Calu3 (cell line): ENCODE results near the gene CAMKMT. TPM values are rescaled to one million over a fixed set of nuclear protein-coding genes. Genes with fewer than 3 reads are reported as not detected.

Experiments
- BruUV-seq: library from RNA; stranded (reverse); fragments of 400-500 nt; replicated peaks from 2 replicates; lab custom pipeline; 2021; lab: Mats Ljungman, UMichigan
- CTCF ChIA-PET: fragments of 300-600 bp; sonication (Branson Sonifier 250); formaldehyde crosslinking; loops from one replicate; lab custom pipeline; 2022; ENCODE audit warnings: antibody characterized with exemption; lab: Charles Lee
- DNase-seq: peaks from one replicate; pipeline ENCODE4 v3.0.0; 2022
- H3K27ac Mint-ChIP-seq: one replicate; pipeline ENCODE4 v1.8.0; 2022; ENCODE audit warnings: mixed read lengths; ENCODE audit not compliant: unreplicated experiment
- H3K27me3 Mint-ChIP-seq: one replicate; pipeline ENCODE4 v1.8.0; 2022; ENCODE audit warnings: mixed read lengths; ENCODE audit not compliant: unreplicated experiment
- H3K36me3 Mint-ChIP-seq: one replicate; pipeline ENCODE4 v1.8.0; 2022; ENCODE audit warnings: mild to moderate bottlenecking, moderate library complexity, mixed read lengths; ENCODE audit not compliant: insufficient read depth, unreplicated experiment
- H3K4me1 Mint-ChIP-seq: one replicate; pipeline ENCODE4 v1.8.0; 2022; ENCODE audit warnings: mild to moderate bottlenecking, low read depth, mixed read lengths; ENCODE audit not compliant: unreplicated experiment
- H3K4me3 Mint-ChIP-seq: one replicate; pipeline ENCODE4 v1.8.0; 2022; ENCODE audit warnings: mild to moderate bottlenecking, low read depth, moderate library complexity, mixed read lengths; ENCODE audit not compliant: unreplicated experiment
- H3K9me3 Mint-ChIP-seq: one replicate; pipeline ENCODE4 v1.8.0; 2022; ENCODE audit warnings: low read depth, mixed read lengths; ENCODE audit not compliant: unreplicated experiment
- intact Hi-C: fragments of 100-400 bp; cut with micrococcal nuclease; formaldehyde crosslinking; loops from one replicate; pipeline ENCODE4 v1.10.0; 2022; ENCODE audit not compliant: unreplicated experiment
- total RNA-seq: library from RNA; stranded (reverse); gene quantifications from 2 replicates; pipeline ENCODE4 v1.2.3, GENCODE V29; 2022
- TF ChIP-seq, protein P1 (sequence below): fragments of 200-600 bp; IDR thresholded peaks from one replicate; pipeline ENCODE4 v1.8.0; 2022; ENCODE audit warnings: antibody characterized with exemption; ENCODE audit not compliant: unreplicated experiment

Gene CAMKMT
- total RNA-seq, 1 experiment from 2014 or later, result 20.6 TPM

DNA sequence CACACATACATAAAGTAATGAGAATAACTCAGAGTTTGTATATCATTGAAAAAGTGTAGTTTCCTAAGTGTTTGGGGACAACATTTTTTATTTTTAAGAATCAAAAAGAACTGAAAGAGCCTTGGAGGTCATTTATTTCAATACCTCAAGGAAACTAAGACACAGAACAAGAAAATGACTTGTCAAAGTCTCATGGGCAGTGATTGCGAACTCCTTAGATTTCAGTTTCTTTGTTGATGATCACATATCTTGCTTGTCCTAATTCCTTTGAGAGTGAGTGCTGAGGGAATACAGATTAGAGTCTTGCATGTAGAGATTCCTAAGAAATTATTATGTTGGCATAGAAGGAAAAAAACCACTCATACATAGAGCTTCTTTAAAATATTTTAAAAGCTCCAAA is 243.8 kb downstream of the CAMKMT start:
- no peaks in the 10 kb centered on the region for H3K9me3 Mint-ChIP-seq
- no TSS peak for BruUV-seq
- intact Hi-C loops, result no loop called here
- DNase-seq, result no peak
- H3K27ac Mint-ChIP-seq, result no peak overlapping the region
- H3K27me3 Mint-ChIP-seq, result no peaks in the 10 kb centered on the region
- H3K4me1 Mint-ChIP-seq, result no peaks in the 10 kb centered on the region
- CTCF ChIA-PET, result no interaction called here
- TF ChIP-seq, protein P1, sequence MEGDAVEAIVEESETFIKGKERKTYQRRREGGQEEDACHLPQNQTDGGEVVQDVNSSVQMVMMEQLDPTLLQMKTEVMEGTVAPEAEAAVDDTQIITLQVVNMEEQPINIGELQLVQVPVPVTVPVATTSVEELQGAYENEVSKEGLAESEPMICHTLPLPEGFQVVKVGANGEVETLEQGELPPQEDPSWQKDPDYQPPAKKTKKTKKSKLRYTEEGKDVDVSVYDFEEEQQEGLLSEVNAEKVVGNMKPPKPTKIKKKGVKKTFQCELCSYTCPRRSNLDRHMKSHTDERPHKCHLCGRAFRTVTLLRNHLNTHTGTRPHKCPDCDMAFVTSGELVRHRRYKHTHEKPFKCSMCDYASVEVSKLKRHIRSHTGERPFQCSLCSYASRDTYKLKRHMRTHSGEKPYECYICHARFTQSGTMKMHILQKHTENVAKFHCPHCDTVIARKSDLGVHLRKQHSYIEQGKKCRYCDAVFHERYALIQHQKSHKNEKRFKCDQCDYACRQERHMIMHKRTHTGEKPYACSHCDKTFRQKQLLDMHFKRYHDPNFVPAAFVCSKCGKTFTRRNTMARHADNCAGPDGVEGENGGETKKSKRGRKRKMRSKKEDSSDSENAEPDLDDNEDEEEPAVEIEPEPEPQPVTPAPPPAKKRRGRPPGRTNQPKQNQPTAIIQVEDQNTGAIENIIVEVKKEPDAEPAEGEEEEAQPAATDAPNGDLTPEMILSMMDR, result no peak
- no peak overlapping the region for H3K4me3 Mint-ChIP-seq
- no peaks in the 10 kb centered on the region for H3K36me3 Mint-ChIP-seq

DNA sequence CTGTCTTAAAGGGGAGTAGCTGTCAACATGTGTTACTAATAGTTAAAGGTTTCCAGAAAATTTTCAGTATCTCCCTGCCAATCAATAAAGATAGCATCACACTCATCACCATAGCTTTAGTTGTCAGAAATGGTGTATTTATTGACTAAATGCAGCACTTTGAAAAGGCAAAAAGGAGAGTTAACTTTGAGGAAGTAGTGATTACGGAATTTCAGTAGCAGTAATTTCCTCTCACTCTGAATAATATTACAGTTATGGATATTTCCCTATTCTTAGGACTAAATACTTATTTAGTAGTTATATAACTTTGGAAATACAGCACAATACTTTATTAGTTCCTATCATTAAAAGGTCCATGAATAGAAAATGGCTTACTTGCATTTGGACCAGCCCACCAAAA is 250.5 kb downstream of the CAMKMT start:
- DNase-seq, result no peak
- Mint-ChIP-seq H3K9me3 (no peaks in the 10 kb centered on the region), H3K36me3 (no peaks in the 10 kb centered on the region), H3K4me1 (no peaks in the 10 kb centered on the region), H3K27me3 (no peaks in the 10 kb centered on the region), H3K27ac (no peak overlapping the region), H3K4me3 (no peak overlapping the region)
- intact Hi-C loops, result no loop called here
- BruUV-seq, result no TSS peak
- CTCF ChIA-PET, result interaction anchor here (0.6 kb wide), 1 partner anchor 965 kb away, joined by 3 read pairs; no protein-coding TSS in a partner anchor
- TF ChIP-seq, protein P1, result no peak

DNA sequence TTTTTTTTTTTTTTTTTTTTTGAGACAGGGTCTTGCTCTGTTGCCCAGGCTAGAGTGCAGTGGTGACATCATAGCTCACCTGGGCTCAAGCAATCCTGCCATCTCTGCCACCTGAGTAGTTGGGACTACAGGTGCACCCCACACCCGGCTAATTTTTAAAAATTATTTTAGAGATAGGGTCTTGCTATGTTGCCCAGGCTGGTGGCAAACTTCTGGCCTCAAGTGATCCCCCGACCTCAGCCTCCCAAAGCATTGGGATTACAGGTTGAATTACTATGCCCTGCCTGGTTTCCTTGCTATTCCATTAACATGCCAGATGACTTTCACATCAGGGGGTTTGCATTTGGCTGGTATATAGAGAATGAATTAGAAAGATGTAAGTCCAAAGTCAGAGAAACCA is 253.2 kb downstream of the CAMKMT start:
- no peaks in the 10 kb centered on the region for H3K27me3 Mint-ChIP-seq
- TF ChIP-seq, protein P1, result no peak
- no peak for DNase-seq
- H3K4me3 Mint-ChIP-seq, result no peak overlapping the region
- no TSS peak for BruUV-seq
- CTCF ChIA-PET, result interaction anchor here (0.6 kb wide), 2 partner anchors 306 to 344 kb away, joined by 3 to 6 read pairs; no protein-coding TSS in a partner anchor
- no peak overlapping the region for H3K27ac Mint-ChIP-seq
- intact Hi-C loops, result no loop called here
- H3K36me3 Mint-ChIP-seq, result no peaks in the 10 kb centered on the region
- peaks cover 2% of the 10 kb centered on the region for H3K4me1 Mint-ChIP-seq
- no peaks in the 10 kb centered on the region for H3K9me3 Mint-ChIP-seq

DNA sequence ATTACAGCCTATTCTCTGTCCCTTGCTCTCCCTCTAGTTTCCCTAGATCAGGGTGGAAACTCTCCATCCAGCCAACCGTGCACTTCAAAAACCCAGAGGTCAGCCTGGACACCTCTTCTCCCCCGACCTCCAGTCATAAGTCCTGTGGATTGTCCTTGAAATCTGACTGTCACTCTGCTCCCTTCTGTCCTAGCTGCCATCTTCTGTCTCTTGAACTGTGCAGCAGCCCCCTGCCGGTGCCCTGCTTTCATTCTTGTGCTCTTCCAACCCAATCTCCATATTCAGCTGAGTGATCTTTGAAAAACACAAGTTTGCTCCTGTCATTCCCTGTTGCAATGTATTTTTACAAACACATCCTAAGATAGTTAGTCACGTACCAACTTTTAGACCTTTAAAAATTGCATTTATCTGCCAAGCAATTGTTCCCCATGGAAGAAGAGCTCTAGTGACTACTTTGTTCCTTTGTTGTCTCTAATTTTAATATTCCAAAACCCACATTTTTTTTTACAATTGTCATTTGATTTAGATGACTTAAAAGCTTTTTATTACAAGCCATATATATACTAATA is 254.3 kb downstream of the CAMKMT start:
- TF ChIP-seq, protein P1, result no peak
- Mint-ChIP-seq H3K9me3 (no peaks in the 10 kb centered on the region), H3K4me1 (peaks cover 10% of the 10 kb centered on the region), H3K36me3 (no peaks in the 10 kb centered on the region), H3K27me3 (no peaks in the 10 kb centered on the region), H3K4me3 (no peak overlapping the region), H3K27ac (no peak overlapping the region)
- CTCF ChIA-PET, result interaction anchor here (0.7 kb wide), 1 partner anchor 23 kb away, joined by 3 read pairs; no protein-coding TSS in a partner anchor
- intact Hi-C loops, result no loop called here
- BruUV-seq, result no TSS peak
- DNase-seq, result no peak
